Urinary bladder (tissue), 4 donors: ENCODE data around the gene TTC24. TPM values are rescaled to one million over a fixed set of nuclear protein-coding genes. Genes with fewer than 3 reads are reported as not detected.

Source experiments
- DNase-seq: peaks from one replicate; pipeline ENCODE4 v3.0.0-alpha.2; 2015; ENCODE audit errors: extremely low spot score
- H3K27ac ChIP-seq: one replicate; pipeline ENCODE4 v1.5.1; 2013; ENCODE audit warnings: low read depth, mild to moderate bottlenecking, moderate library complexity
- H3K36me3 ChIP-seq: one replicate; pipeline ENCODE4 v1.6.1; 2013; ENCODE audit warnings: mild to moderate bottlenecking, moderate library complexity; ENCODE audit not compliant: insufficient read depth
- H3K4me1 ChIP-seq: one replicate; pipeline ENCODE4 v1.6.1; 2013; ENCODE audit warnings: mild to moderate bottlenecking, moderate library complexity; ENCODE audit not compliant: insufficient read depth
- H3K4me3 ChIP-seq: one replicate; pipeline ENCODE4 v1.5.1; 2013; ENCODE audit warnings: low read depth, low read length
- WGBS: extraction: QIAGEN DNeasy Blood & Tissue Kit; methylation state at CpG from one replicate; pipeline ENCODE4 v1.1.7; 2013; 5-methylcytosine and 5-hydroxymethylcytosine counted together
- polyA plus RNA-seq: library from polyadenylated mRNA; stranded (reverse); fragments of 200-250 nt; gene quantifications from one replicate; pipeline ENCODE4 v1.2.3, GENCODE V29; 2013
- total RNA-seq: library from RNA; depleted of rRNA; stranded (reverse); fragments of >200 nt; gene quantifications from one replicate; pipeline ENCODE4 v1.2.3, GENCODE V29; 2014
- donor health status: healthy with polysubstance abuse.
- donor health status: healthy.

Gene TTC24
- total and polyA plus RNA-seq, 2 donors: 0.09 TPM; not detected in 1

DNA sequence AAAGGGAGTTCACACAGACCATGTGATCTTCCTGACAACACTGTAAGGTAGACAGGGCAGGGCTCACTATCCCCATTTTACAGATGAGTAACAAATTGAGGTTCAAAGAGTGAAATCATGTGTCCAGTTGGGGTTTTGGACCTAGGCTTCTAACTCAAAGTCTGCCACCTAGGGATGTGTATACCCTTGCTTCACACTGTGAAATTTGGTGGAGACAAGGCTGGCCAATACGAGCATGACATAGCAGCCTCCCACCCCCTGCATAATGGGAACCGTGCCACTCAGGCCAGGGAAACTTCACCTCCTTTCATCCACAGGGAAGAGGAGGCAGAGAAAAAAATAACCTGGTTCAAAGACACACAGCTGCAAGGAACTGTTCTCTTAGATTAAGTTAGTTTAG, 14.0 kb upstream of the TTC24 start:
- whole genome bisulfite sequencing: 78% methylated on average over 2 of the region's 2 CpGs
- H3K36me3 ChIP-seq: no peaks in the 10 kb centered on the region
- no peak overlapping the region for H3K27ac ChIP-seq
- no peak overlapping the region for H3K4me3 ChIP-seq
- no peaks in the 10 kb centered on the region for H3K4me1 ChIP-seq
- DNase-seq: no peak

DNA sequence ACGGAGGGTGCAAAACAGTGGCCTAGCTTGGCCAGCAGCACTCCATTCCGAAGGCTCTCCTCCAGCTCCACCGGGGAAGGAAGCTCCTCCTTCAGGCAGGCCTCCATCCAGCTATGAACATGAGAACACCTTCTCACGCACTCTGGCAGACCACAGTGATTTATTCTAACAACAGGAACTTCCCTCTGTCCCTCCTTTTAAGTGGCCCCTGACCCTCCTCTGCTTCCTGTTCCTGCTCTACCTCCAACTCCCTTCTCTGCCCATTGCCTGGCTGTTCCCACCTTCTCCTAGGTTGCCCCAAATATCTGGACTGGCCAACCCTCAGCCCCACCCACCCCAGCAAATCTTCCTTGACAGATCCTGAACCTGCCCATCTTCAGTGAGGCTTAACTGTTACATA, 13.1 kb upstream of the TTC24 start:
- no peak overlapping the region for H3K27ac ChIP-seq
- no peak for DNase-seq
- no peak overlapping the region for H3K4me3 ChIP-seq
- no peaks in the 10 kb centered on the region for H3K4me1 ChIP-seq
- H3K36me3 ChIP-seq: no peaks in the 10 kb centered on the region
- WGBS: 94% methylated on average over 4 of the region's 4 CpGs

DNA sequence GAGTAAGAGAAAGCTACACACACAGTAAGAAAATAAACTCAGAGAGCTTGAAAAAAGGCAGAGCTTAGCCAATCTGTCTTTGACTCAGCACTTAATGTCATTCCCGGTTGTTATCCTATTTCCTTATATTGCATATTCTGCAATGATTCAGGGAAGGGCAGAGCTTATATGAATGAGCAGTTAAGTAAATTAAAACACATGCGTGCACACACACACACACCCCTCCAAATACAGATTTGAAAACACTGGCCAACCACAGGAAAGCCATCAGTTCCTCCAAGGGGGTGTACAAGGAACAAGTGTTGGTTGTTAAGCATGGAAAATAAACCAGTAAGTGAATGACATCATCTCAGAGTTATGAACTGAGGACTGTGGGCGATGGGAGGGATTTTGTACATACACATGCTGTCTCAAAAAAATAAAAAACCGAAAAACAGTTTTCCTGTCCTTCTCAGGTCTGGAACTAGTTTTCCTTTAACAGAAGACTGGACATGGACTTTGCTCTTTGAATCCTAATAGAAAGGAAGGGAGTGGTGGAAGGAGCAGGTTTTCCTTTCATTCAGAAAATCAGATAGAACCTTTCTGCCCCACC, 8.2 kb upstream of the TTC24 start:
- no peak overlapping the region for H3K27ac ChIP-seq
- WGBS: 13% methylated on average over 4 of the region's 4 CpGs
- H3K36me3 ChIP-seq: no peaks in the 10 kb centered on the region
- H3K4me1 ChIP-seq: no peaks in the 10 kb centered on the region
- H3K4me3 ChIP-seq: no peak overlapping the region
- no peak for DNase-seq

DNA sequence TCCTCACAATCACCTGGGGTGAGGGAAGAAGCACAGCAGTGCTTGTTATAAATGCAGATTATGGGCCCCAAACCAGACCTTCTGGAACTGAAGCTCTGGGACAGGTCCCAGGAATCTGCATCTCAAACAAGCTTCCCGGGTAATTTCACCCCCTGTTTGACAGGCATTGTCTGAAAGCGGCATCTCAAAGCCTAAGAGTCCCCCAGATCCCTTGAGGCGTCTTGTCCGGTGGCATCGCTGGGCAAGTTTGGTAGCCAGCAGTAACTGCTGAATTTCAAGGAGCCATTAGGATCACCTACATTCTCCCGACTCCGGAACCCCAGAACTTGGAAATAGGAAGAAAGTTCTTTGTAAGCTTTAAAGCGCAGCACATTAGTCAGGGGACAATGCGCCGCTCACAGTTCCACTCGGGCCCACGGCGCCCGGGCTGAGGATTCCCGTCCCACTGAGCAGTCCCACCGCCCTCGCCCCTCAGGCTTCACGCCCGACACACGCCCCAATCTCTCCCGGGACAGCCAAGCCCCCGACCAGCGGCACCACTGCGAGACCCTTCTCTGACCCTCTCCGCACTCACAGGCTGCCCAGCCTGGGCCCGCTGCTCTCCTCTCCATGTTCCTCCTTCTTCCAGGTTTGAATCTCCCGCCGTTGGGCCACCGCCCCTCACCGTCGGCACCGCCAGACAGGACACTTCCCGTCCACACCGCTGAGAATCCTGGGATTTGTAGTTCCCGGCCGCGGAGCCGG, 7.4 kb upstream of the TTC24 start, which contains the start of gene IQGAP3:
IQGAP3 (minus strand) TSS at position 647 of the 744 bp plus-strand sequence; CDS start at position 611, 36 bp downstream.
- 1% methylated on average over 38 of the region's 38 CpGs for WGBS
- Histone ChIP-seq H3K4me3 (peak within 1 kb of the TSS; percentile 23), H3K27ac (no peak within 1 kb of the TSS), H3K36me3 (no peaks in the 10 kb centered on the region), H3K4me1 (no peaks in the 10 kb centered on the region)
- peak; percentile 42 for DNase-seq

DNA sequence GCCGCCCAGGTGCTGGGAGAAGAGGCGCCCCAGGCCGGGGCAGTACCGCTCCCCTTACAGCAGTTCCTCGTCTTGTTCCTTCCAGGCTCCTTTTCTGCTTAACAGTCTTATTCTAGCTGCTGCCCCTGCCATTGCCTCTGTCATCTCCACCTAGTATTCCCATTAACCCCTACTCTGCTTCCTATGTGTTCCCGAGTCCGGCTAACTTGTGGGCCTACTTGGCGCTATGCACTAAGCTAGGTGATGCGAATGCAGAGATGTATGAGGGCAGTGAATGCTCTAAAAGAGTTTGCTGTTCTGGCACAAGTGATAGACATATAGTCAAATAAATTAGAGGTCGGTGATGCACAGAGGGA, 6.9 kb upstream of the TTC24 start:
- 28% methylated on average over 10 of the region's 10 CpGs for WGBS
- Histone ChIP-seq H3K27ac (no peak overlapping the region), H3K4me3 (no peak overlapping the region), H3K4me1 (no peaks in the 10 kb centered on the region), H3K36me3 (no peaks in the 10 kb centered on the region)
- no peak for DNase-seq

DNA sequence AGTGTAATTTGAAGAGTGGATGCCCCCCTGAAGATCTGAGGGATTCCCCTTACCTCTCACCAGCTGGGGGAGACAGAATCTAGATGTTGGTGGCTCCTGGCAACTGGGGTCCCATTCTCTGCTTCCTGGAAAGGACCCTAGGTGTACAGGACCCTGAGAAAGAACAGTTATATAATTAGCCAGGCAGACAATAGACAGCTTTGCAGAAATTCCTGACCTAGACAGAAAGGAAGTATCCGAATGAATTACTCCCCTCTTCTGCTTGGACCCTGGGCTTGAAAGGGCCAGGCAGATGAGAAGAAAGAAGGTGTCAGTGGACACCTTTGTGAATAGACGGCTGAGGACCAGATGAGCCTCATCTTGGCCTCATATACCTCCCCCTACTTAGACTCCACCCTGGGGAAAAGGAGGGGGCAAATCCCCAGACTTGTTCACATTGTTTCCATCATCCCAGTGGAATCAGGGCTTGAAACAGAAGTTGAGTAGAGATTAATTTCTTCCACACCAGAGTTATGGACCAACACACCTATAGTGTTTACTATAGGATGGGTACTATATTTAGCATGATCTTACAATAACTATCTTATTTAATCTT, 5.4 kb upstream of the TTC24 start:
- Histone ChIP-seq H3K27ac (no peak overlapping the region), H3K4me3 (no peak overlapping the region), H3K36me3 (no peaks in the 10 kb centered on the region), H3K4me1 (no peaks in the 10 kb centered on the region)
- no peak for DNase-seq
- 42% methylated on average over 2 of the region's 2 CpGs for WGBS

DNA sequence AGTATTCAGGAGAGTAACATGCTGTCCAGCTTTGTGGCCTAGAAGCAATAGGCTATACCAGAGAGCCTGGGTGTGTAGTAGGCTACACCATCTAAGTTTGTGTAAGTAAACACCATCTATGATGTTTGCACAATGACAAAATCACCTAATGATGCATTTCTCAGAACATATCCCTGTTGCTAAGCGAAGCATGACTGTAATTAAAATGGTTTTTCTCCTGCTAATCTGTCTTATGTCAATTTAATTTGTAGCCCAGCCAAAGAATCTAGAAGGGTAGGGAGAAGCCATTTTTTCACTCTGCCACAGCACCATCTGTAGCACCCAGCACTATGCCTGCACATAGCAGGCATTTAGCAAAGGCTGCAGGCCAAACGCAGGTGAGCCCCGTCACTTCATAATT, 2.0 kb upstream of the TTC24 start:
- no peak overlapping the region for H3K4me3 ChIP-seq
- no peaks in the 10 kb centered on the region for H3K36me3 ChIP-seq
- H3K27ac ChIP-seq: no peak overlapping the region
- H3K4me1 ChIP-seq: no peaks in the 10 kb centered on the region
- DNase-seq: no peak
- WGBS: 88% methylated on average over 3 of the region's 3 CpGs

DNA sequence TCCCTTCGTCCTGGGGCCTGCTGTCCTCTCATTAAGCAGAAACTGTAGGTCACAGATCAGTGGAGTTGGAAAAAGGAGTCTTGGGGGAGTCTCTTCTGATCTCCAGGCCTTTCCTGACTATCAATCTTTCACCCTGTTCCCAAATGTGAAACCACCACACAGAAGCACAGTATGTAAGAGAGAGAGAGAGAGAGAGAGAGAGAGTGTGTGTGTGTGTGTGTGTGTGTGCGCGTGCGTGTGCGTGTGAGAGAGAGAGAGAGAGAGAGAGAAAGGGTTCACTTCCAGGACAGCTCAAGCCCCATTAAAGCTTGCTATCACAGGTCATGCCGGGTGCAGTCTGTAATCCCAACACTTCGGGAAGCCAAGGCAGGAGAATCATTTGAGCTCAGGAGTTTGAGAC, 1.5 kb upstream of the TTC24 start:
- DNase-seq: no peak
- WGBS: 25% methylated on average over 7 of the region's 7 CpGs
- Histone ChIP-seq H3K27ac (no peak overlapping the region), H3K4me3 (no peak overlapping the region), H3K4me1 (no peaks in the 10 kb centered on the region), H3K36me3 (no peaks in the 10 kb centered on the region)

DNA sequence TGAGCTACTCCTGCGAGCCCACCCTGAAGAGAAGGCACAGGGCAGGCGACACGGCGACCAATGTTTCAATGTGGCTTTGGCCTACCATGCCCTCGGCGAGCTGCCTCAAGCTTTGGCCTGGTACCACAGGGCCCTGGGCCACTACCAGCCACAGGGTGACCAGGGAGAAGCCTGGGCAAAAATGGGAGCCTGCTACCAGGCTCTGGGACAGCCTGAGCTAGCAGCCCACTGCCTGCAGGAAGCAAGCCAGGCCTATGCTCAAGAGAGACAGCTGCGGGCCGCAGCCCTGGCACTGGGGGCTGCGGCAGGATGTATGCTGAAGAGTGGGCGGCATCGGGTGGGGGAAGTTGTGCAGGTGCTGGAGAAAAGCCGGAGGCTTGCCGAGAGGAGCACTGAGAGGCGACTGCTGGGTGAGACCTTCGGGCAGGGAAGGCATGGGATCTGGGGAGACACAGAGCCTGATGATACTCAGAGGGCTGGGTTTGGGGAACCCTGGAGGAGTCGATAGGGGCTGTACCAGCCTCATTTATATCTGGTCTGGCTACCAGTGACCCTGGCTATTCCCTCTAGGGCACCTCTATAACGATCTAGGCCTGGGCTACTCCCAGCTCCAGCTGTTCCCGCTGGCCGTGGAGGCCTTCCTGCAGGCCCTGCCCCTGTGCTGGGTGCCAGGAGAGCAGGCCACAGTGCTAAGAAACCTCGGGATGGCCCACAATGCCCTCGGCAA, 2.3 kb downstream of the TTC24 start:
- Histone ChIP-seq H3K4me1 (no peaks in the 10 kb centered on the region), H3K27ac (no peak overlapping the region), H3K36me3 (no peaks in the 10 kb centered on the region), H3K4me3 (no peak overlapping the region)
- DNase-seq: no peak
- 80% methylated on average over 21 of the region's 21 CpGs for WGBS

DNA sequence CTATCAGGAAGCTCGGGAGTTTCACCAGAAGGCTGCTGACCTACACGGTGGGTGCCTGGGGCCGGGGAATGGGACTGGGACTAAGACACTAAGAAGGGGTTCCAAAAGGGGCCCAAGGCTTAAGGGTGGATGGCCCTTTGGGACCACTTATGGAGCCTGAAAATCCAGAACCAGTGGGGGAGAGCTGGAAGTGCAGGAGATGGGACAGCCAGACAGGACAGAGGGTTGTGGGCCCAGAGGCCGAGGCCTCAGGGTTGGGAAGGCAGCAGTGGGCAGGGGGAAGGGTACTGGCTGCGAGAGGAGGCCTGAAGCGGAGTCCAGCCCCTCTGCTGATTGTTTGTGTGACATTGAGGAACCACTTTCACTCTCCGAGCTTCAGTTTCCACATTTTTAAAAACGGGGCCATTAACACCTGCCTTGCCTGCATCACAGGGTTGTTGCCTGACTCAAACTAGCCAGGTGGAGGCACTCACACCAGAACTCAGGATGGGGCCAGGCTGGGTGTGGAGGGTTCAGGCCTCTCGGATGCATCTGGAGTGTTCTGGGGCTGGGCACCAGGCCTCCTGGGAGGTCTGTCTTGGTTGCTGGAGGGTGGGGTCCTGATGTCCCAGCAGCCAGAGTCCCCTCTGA, 3.0 kb downstream of the TTC24 start:
- DNase-seq: no peak
- 74% methylated on average over 9 of the region's 9 CpGs for WGBS
- H3K4me3 ChIP-seq: no peak overlapping the region
- no peaks in the 10 kb centered on the region for H3K36me3 ChIP-seq
- H3K4me1 ChIP-seq: no peaks in the 10 kb centered on the region
- H3K27ac ChIP-seq: no peak overlapping the region

DNA sequence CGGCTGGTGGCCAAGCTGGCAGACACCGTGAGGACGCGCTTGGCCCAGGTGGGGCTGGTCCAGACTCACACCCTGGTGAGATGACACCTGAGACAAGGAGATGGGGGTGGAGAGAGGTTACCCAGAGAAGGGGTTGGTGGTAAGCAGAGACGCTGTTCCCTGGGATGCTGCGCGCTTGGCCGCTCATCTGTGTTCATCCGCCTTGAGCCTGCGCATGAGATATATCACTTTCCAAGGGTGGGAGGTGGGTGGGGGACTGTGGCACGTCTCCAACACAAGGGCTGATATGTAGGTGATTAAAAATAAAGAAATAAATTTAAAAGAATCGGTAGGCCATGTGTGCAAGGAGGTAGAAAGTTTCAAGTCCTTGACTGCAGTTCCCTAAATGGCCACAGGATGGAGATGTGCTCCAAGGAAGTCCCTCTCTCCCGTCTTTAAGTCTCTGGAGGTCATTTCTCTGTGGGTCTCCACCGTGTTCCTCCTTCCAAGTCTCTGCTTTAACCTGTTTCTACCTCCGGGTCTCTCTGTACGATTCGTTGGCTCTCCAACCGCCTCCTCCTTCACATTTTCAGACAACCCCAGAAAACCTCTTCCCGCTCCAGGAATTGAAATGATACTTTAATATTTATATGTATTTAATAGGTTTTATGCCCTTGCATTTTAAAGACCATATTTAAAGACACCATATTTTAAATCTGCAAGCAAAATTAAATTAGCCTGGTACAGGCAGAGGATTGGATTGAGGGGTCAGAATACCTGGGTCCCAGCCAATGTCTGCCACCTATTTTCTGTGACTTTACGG, 4.5 kb downstream of the TTC24 start:
- no peak overlapping the region for H3K4me3 ChIP-seq
- no peaks in the 10 kb centered on the region for H3K36me3 ChIP-seq
- no peaks in the 10 kb centered on the region for H3K4me1 ChIP-seq
- DNase-seq: peak; percentile 45
- H3K27ac ChIP-seq: no peak overlapping the region
- WGBS: 48% methylated on average over 20 of the region's 20 CpGs

DNA sequence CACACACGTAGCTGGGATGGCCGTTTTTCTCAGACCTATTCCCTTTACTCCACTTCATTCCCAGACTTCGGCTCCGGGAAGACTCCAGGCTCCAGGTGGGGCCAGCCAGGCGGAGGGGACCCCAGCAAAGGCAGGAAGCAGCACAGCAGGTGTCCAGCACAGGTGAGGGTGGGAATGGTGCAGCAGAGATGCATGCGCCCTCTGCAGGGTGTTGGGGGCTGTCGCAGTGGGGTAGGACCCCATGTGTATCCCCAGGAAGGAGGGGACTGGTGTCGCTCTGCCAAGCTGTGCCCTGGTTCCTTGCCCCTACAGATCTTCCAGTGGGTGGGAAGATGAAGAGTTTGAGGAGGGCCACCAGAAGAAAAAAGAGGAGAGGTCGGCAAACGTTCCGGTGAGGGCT, 5.3 kb downstream of the TTC24 start:
- no peak for DNase-seq
- no peaks in the 10 kb centered on the region for H3K4me1 ChIP-seq

DNA sequence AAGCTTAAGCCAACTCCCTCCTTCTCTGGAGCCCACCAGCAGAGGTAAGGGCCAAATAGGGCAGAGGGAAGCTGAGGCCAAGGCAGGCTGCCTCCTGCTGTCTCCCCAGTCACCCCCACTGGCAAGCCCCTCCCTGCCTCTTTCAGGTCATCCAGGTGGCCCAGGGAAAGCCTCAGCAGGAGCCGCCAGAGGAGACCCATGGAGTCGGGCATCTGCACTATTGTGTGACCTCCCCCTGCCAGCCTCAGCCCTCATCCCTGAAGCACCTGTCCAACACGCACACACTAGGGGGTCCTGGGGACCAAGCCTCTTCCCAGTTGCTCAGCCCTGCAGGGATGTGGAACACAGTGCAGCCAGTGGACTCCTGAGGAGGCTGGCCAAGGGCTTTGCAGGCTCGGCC, 6.8 kb downstream of the TTC24 start:
- Histone ChIP-seq H3K4me1 (no peaks in the 10 kb centered on the region), H3K4me3 (no peak overlapping the region), H3K36me3 (no peaks in the 10 kb centered on the region), H3K27ac (no peak overlapping the region)
- WGBS: 76% methylated on average over 4 of the region's 4 CpGs
- DNase-seq: no peak

More for the DNA sequence above, 5.3 kb downstream of the TTC24 start:
- Histone ChIP-seq H3K36me3 (no peaks in the 10 kb centered on the region), H3K27ac (no peak overlapping the region), H3K4me3 (no peak overlapping the region)
- WGBS: 41% methylated on average over 11 of the region's 11 CpGs
